Spinal cord (tissue), 10 donors: Measurements from ENCODE around the gene CRYBG1. TPM values are rescaled to one million over a fixed set of nuclear protein-coding genes. Genes with fewer than 3 reads are reported as not detected.

Experiments used
- DNase-seq, 6 donors: peaks; one replicate each; pipeline versions ENCODE4 v3.0.0 to v3.0.0-alpha.2; 2013 to 2015; ENCODE audit warnings: low spot score in 6 of 6, low read depth in 4 of 6
- H3K27ac ChIP-seq: one replicate; pipeline ENCODE4 v1.5.1; 2013; ENCODE audit warnings: low read depth, low read length, control low read depth
- H3K27me3 ChIP-seq: one replicate; pipeline ENCODE4 v1.6.1; 2013; ENCODE audit warnings: low read length; ENCODE audit not compliant: control insufficient read depth, insufficient read depth
- H3K36me3 ChIP-seq: one replicate; pipeline ENCODE4 v1.6.1; 2013; ENCODE audit warnings: low read length; ENCODE audit not compliant: control insufficient read depth, insufficient read depth
- H3K4me1 ChIP-seq: one replicate; pipeline ENCODE4 v1.6.1; 2013; ENCODE audit warnings: low read length; ENCODE audit not compliant: control insufficient read depth, insufficient read depth
- H3K4me3 ChIP-seq: one replicate; pipeline ENCODE4 v1.5.1; 2013; ENCODE audit warnings: low read depth, low read length, control low read depth
- H3K9me3 ChIP-seq: one replicate; pipeline ENCODE4 v1.6.1; 2013; ENCODE audit warnings: low read length; ENCODE audit not compliant: control insufficient read depth, insufficient read depth
- WGBS: methylation state at CpG from one replicate; pipeline ENCODE4 v1.1.5; 2013; ENCODE audit warnings: missing lambda C conversion rate; ENCODE audit not compliant: insufficient coverage; 5-methylcytosine and 5-hydroxymethylcytosine counted together
- polyA plus RNA-seq, 2 donors: library from polyadenylated mRNA; unstranded; fragments of 120-200 nt; gene quantifications; one replicate each; pipeline ENCODE4 v1.2.1, GENCODE V29; 2013; ENCODE audit not compliant: insufficient read length in 2 of 2
- total RNA-seq, 2 donors: library from RNA; depleted of rRNA in 1 of 2; stranded (reverse); fragments of 120-200 nt in 1 of 2; fragments of >200 nt in 1 of 2; gene quantifications; one replicate each; pipeline versions ENCODE4 v1.2.3 to v1.2.4, GENCODE V29; 2013 to 2014
- donor health status: healthy.

CRYBG1 gene
- total and polyA plus RNA-seq, 4 donors: 0.97 to 3.4 (median 2.0) TPM

- H3K9me3 ChIP-seq: no peaks in the 10 kb centered on the region
- WGBS: no CpG with 5 or more reads among the region's 2 CpGs
Observed at GRCh38 chr6:106536851-106537250, 176.3 kb downstream of the CRYBG1 start.

DNA sequence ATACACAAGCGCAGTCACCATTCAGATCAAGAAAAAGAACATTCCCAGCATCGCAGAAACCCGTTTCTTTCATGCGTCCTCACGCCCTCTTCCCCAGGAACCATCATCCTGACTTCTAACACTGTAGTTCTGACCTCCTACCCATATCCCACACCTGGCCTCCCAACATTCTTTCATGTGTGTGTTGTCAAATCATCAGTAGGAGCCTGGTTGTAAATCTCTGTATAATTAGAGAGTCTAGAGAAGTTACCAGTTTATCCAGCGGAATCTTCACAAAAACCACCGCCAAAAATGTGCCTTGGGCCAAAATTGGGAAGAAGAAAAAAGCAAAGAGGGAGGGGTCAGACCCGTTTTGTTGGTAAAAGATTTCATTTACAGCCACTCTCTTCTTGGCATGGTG, 177.1 kb downstream of the CRYBG1 start:
- no peaks in the 10 kb centered on the region for H3K36me3 ChIP-seq
- no peak for DNase-seq
- no peak overlapping the region for H3K27ac ChIP-seq
- H3K4me1 ChIP-seq: no peaks in the 10 kb centered on the region
- 98% methylated on average over 7 of the region's 8 CpGs for WGBS
- H3K4me3 ChIP-seq: no peak overlapping the region
- H3K27me3 ChIP-seq: no peaks in the 10 kb centered on the region
- H3K9me3 ChIP-seq: no peaks in the 10 kb centered on the region

More at GRCh38 chr6:106536851-106537250, 176.3 kb downstream of the CRYBG1 start:
- Histone ChIP-seq H3K27ac (no peak overlapping the region), H3K36me3 (no peaks in the 10 kb centered on the region), H3K27me3 (no peaks in the 10 kb centered on the region), H3K4me3 (no peak overlapping the region), H3K4me1 (no peaks in the 10 kb centered on the region)
- no peak for DNase-seq

- DNase-seq: no peak
- Histone ChIP-seq H3K27me3 (no peaks in the 10 kb centered on the region), H3K4me3 (no peak overlapping the region), H3K9me3 (no peaks in the 10 kb centered on the region), H3K27ac (no peak overlapping the region), H3K36me3 (no peaks in the 10 kb centered on the region), H3K4me1 (no peaks in the 10 kb centered on the region)
- WGBS: no CpG with 5 or more reads among the region's 1 CpG
Observed at GRCh38 chr6:106538145-106538544, 177.6 kb downstream of the CRYBG1 start.

DNA sequence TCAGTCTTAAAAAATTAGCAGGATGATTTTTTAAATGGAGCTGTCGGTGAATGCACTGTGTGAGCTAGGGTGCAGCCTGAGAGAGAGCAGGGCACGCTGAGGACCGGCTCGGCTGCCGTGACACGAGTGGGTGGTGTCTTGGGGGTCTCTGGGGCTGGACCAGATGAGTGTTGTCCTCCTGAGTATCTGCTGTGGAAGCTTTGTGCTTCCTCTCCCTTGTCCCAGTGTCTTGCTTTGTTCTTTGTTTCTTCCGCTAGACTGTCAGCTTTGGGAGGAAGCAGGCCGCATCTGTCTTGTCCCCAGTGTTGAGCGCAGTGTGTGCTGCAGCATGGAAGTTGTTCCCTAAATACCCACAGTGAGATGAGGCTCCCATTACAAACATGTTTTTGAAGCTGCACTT, 179.4 kb downstream of the CRYBG1 start:
- DNase-seq: peak in 2 of 6 donors; percentile 28 to 63
- Histone ChIP-seq H3K27ac (no peak overlapping the region), H3K9me3 (no peaks in the 10 kb centered on the region), H3K27me3 (no peaks in the 10 kb centered on the region), H3K4me3 (no peak overlapping the region), H3K36me3 (no peaks in the 10 kb centered on the region), H3K4me1 (no peaks in the 10 kb centered on the region)
- 38% methylated on average over 8 of the region's 9 CpGs for WGBS

DNA sequence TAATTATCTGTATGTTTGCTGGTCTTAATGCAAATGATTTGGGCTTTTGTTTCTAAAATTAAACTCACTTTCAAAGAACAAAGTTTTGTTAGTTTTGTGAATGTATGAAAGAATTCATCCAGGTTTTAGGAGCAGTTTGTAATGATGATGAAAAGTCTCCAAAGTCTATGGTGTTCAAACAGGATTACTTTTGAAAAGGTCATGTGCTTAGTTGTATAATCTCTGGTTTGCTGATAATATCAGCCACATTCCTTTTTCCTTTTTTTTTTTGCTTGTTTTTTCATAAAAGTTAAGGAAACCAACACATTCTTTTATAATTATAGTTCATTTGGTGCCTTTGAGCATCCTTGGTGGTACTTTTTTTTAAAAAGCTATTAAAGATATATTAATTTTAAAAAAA, 179.9 kb downstream of the CRYBG1 start:
- Histone ChIP-seq H3K4me1 (no peaks in the 10 kb centered on the region), H3K4me3 (no peak overlapping the region), H3K27ac (no peak overlapping the region), H3K9me3 (no peaks in the 10 kb centered on the region), H3K36me3 (no peaks in the 10 kb centered on the region), H3K27me3 (no peaks in the 10 kb centered on the region)
- DNase-seq: no peak

DNA sequence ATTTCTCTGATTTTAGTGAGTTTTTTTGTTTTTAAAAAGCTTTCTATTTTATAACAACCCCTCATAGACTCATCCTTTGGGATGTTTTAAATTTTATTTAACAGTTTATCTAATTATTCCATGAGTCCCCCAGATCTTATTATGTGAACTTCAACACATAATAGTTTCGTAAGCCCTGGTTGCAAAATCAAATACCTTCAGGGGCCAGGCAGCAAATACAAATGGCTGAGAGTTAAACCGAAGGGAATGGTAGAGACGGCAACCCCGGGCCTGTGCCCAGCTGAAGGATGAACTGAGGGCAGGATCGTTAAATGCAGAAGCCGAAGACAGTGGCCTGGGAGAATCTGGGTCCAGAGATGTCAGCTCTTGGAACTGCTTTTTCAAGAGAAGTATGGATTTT, 180.4 kb downstream of the CRYBG1 start:
- no peak overlapping the region for H3K4me3 ChIP-seq
- H3K27ac ChIP-seq: no peak overlapping the region
- no peaks in the 10 kb centered on the region for H3K9me3 ChIP-seq
- 81% methylated on average over 5 of the region's 6 CpGs for WGBS
- no peaks in the 10 kb centered on the region for H3K36me3 ChIP-seq
- H3K4me1 ChIP-seq: no peaks in the 10 kb centered on the region
- no peaks in the 10 kb centered on the region for H3K27me3 ChIP-seq
- no peak for DNase-seq

- H3K27me3 ChIP-seq: no peaks in the 10 kb centered on the region
- H3K4me1 ChIP-seq: no peaks in the 10 kb centered on the region
- 89% methylated on average over 1 of the region's 2 CpGs for WGBS
- DNase-seq: no peak
- H3K9me3 ChIP-seq: no peaks in the 10 kb centered on the region
- H3K36me3 ChIP-seq: no peaks in the 10 kb centered on the region
- H3K27ac ChIP-seq: no peak overlapping the region
- no peak overlapping the region for H3K4me3 ChIP-seq
Observed at GRCh38 chr6:106546261-106546690, 185.8 kb downstream of the CRYBG1 start.

DNA sequence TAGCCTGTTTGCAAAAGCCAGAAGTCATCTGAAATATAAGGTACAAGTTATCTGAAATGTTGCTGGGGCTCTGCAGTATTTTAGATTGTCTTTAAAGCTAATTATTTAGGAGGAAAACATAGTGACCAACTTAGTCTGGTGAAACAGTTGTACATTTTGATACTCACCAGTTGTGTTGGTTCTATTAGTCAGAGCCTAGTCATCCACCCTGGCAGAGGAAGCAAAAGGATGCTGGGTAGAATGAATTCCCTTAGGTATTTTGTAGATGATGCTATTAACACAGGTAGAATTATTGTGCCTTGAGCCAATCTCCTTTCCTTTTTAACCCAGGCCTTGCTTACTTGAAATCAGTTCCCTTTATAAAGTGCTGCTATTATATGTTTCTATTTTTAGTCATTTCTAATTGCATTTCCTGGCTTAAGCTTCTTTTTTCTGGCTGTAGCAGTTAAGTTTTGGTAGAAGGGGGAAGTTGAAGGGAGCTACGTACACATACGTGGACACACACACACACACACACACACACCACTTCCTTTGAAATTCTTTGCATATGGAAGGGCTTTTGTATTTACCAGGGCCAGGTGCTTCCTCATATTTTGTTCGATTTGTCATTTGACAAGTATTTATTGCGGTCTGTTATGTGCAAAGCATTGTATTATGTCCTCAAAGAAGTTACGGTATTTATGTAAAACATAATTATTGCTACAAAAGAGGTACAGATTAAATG, 186.3 kb downstream of the CRYBG1 start:
- no peak overlapping the region for H3K27ac ChIP-seq
- DNase-seq: peak in 1 of 6 donors; percentile 4
- H3K4me1 ChIP-seq: no peaks in the 10 kb centered on the region
- H3K9me3 ChIP-seq: no peaks in the 10 kb centered on the region
- H3K36me3 ChIP-seq: no peaks in the 10 kb centered on the region
- no peak overlapping the region for H3K4me3 ChIP-seq
- H3K27me3 ChIP-seq: no peaks in the 10 kb centered on the region
- WGBS: no CpG with 5 or more reads among the region's 5 CpGs

- Histone ChIP-seq H3K27me3 (no peaks in the 10 kb centered on the region), H3K27ac (no peak overlapping the region), H3K9me3 (no peaks in the 10 kb centered on the region), H3K4me3 (no peak overlapping the region), H3K4me1 (no peaks in the 10 kb centered on the region), H3K36me3 (no peaks in the 10 kb centered on the region)
- DNase-seq: peak in 1 of 6 donors; percentile 16
- no CpG with 5 or more reads among the region's 6 CpGs for WGBS
Observed at GRCh38 chr6:106547601-106548453, 187.3 kb downstream of the CRYBG1 start.
